Measurements from ENCODE around the gene PGAP6.

DNA sequence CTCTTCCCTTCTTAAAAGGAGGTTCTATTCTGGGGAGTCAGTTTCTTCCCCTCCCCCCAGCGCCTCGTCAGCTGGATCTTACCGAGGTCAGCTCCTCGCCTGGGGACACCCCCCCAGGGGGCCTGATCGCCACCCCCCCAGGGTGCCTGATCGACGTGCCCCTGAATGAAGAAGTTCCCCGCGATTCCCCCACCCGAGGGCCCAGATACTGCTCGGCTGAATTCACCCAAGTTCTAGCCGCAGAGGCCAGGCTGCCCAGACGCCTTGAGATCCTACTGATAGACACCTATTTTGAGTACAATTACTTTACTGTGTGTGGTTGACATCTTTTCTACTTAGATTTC, 45.1 kb upstream of the PGAP6 start:
- TF ChIP-seq CTCF (IDR thresholded peaks at IDR 0.05) (no peak), PBX3 (IDR thresholded peaks at IDR 0.05) (no peak), TCF12 (IDR thresholded peaks at IDR 0.05) (no peak), EP300 (IDR thresholded peaks at IDR 0.05; ENCODE audit: borderline replicate concordance in 1 of 2, low read depth in 1 of 2, low read length in 1 of 2) (no peak), YY1 (IDR thresholded peaks at IDR 0.05; ENCODE audit: low read depth) (no peak), JUND (IDR thresholded peaks at IDR 0.05) (no peak), POLR2AphosphoS5 (IDR thresholded peaks at IDR 0.05; ENCODE audit: low read depth, low read length) (no peak), EZH2phosphoT487 (IDR thresholded peaks at IDR 0.05; ENCODE audit: borderline replicate concordance, low read depth) (no peak)
- TF ChIP-seq, protein P1, sequence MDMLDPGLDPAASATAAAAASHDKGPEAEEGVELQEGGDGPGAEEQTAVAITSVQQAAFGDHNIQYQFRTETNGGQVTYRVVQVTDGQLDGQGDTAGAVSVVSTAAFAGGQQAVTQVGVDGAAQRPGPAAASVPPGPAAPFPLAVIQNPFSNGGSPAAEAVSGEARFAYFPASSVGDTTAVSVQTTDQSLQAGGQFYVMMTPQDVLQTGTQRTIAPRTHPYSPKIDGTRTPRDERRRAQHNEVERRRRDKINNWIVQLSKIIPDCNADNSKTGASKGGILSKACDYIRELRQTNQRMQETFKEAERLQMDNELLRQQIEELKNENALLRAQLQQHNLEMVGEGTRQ (IDR thresholded peaks at IDR 0.05; ENCODE audit: borderline replicate concordance, low read depth, low read length), result no peak
- TF ChIP-seq, protein P2, sequence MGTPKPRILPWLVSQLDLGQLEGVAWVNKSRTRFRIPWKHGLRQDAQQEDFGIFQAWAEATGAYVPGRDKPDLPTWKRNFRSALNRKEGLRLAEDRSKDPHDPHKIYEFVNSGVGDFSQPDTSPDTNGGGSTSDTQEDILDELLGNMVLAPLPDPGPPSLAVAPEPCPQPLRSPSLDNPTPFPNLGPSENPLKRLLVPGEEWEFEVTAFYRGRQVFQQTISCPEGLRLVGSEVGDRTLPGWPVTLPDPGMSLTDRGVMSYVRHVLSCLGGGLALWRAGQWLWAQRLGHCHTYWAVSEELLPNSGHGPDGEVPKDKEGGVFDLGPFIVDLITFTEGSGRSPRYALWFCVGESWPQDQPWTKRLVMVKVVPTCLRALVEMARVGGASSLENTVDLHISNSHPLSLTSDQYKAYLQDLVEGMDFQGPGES (IDR thresholded peaks at IDR 0.05; ENCODE audit: low read depth, low read length), result no peak

Measured in SK-N-SH (cell line).